OCI-LY1 (cell line): ENCODE results near the gene EXD3.

Experiments
- H2AFZ ChIP-seq: fragments of 200-600 bp; sonication (generic), shearing (Covaris generic); 2 replicates; pipeline ENCODE4 v1.6.0; 2014; ENCODE audit warnings: antibody characterized with exemption, mild to moderate bottlenecking, low read length
- H3F3A ChIP-seq: fragments of 200-600 bp; sonication (generic), shearing (Covaris generic); 2 replicates; pipeline ENCODE4 v1.6.0; 2014; ENCODE audit warnings: mild to moderate bottlenecking, antibody characterized with exemption, low read length, moderate library complexity; ENCODE audit not compliant: insufficient read depth
- H3K27ac ChIP-seq: fragments of 200-600 bp; sonication (generic); 2 replicates; pipeline ENCODE4 v1.5.1; 2014; ENCODE audit warnings: low read length, mixed run types, mild to moderate bottlenecking, low read depth; ENCODE audit not compliant: poor library complexity, severe bottlenecking
- H3K27me3 ChIP-seq: fragments of 200-600 bp; sonication (generic); 2 replicates; pipeline ENCODE4 v1.6.0; 2014; ENCODE audit warnings: antibody characterized with exemption, mild to moderate bottlenecking, low read length, moderate library complexity; ENCODE audit not compliant: insufficient read depth
- H3K36me3 ChIP-seq: fragments of 200-600 bp; sonication (generic); 2 replicates; pipeline ENCODE4 v1.6.1; 2014; ENCODE audit warnings: mild to moderate bottlenecking, antibody characterized with exemption, low read length, moderate library complexity, mixed read lengths; ENCODE audit not compliant: insufficient read depth
- H3K4me1 ChIP-seq: fragments of 200-600 bp; sonication (generic); 2 replicates; pipeline ENCODE4 v1.5.1; 2014; ENCODE audit warnings: mild to moderate bottlenecking, low read length, moderate library complexity; ENCODE audit not compliant: insufficient read depth, severe bottlenecking
- H3K4me2 ChIP-seq: fragments of 200-600 bp; sonication (generic), shearing (Covaris generic); 2 replicates; pipeline ENCODE4 v1.6.1; 2014; ENCODE audit warnings: low read length
- H3K4me3 ChIP-seq: fragments of 200-600 bp; sonication (generic); 2 replicates; pipeline ENCODE4 v1.5.1; 2014; ENCODE audit warnings: low read length, low read depth, mild to moderate bottlenecking, mixed read lengths; ENCODE audit not compliant: poor library complexity, severe bottlenecking
- H3K79me2 ChIP-seq: fragments of 200-600 bp; shearing (Covaris generic); 2 replicates; pipeline ENCODE4 v1.6.1; 2016; ENCODE audit warnings: mixed run types, low read length, mixed read lengths; ENCODE audit not compliant: insufficient read depth
- H3K9ac ChIP-seq: fragments of 200-600 bp; sonication (generic), shearing (Covaris generic); 2 replicates; pipeline ENCODE4 v1.6.1; 2014; ENCODE audit warnings: mild to moderate bottlenecking, low read length, mixed read lengths
- H3K9me2 ChIP-seq: fragments of 200-600 bp; sonication (generic), shearing (Covaris generic); 2 replicates; pipeline ENCODE4 v1.6.1; 2014; ENCODE audit warnings: low read depth, mild to moderate bottlenecking, low read length, mixed read lengths
- H3K9me3 ChIP-seq: fragments of 200-600 bp; shearing (Covaris generic); 2 replicates; pipeline ENCODE4 v1.6.1; 2014; ENCODE audit warnings: low read length, mixed read lengths
- H4K20me1 ChIP-seq: fragments of 200-600 bp; sonication (generic), shearing (Covaris generic); 2 replicates; pipeline ENCODE4 v1.6.0; 2016; ENCODE audit warnings: mild to moderate bottlenecking, low read length; ENCODE audit not compliant: insufficient read depth
- CTCF ChIP-seq: fragments of 200-600 bp; sonication (generic), shearing (Covaris generic); IDR thresholded peaks from 2 replicates; pipeline ENCODE4 v1.5.1; 2017; ENCODE audit warnings: mild to moderate bottlenecking, antibody characterized with exemption, low read length, moderate library complexity, mixed read lengths
- EZH2 ChIP-seq: fragments of 200-600 bp; sonication (generic), shearing (Covaris generic); IDR thresholded peaks from 2 replicates; pipeline ENCODE4 v1.8.0; 2017; ENCODE audit warnings: borderline replicate concordance, mixed run types, mild to moderate bottlenecking, antibody characterized with exemption, low read length, moderate library complexity, mixed read lengths

EXD3 gene

DNA sequence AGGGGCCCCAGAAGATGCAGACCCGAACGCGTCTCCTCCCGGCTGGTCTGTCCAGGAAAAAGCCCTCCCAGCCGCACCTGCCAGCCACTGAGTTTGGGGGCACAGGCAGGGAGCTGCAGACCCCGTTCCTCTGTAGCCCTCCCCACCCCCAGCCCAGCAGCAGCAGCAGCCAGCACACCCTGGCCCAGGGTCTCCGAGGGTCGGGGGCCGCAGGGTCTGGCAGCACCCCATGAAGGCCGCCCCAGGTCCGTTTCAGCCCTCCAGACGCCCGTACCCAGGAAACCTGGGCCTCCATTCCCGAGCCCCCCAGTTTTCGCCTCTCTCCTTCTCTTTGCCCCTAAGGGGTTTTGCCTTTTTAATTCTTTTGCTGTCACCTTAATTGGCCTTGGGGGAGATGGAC is 19.7 kb downstream of the EXD3 start:
- no peak overlapping the region for H3K4me3 ChIP-seq
- no peaks in the 10 kb centered on the region for H3K9me3 ChIP-seq
- H3K9me2 ChIP-seq, result no peaks in the 10 kb centered on the region
- H3K9ac ChIP-seq, result no peak overlapping the region
- no peak for TF ChIP-seq EZH2
- TF ChIP-seq CTCF, result no peak
- no peak overlapping the region for H3K4me2 ChIP-seq
- peaks cover 7% of the 10 kb centered on the region for H3K27me3 ChIP-seq
- no peak overlapping the region for H2AFZ ChIP-seq
- no peaks in the 10 kb centered on the region for H3K79me2 ChIP-seq
- no peaks in the 10 kb centered on the region for H3K4me1 ChIP-seq
- H4K20me1 ChIP-seq, result no peaks in the 10 kb centered on the region
- H3K27ac ChIP-seq, result no peak overlapping the region
- no peaks in the 10 kb centered on the region for H3K36me3 ChIP-seq
- no peaks in the 10 kb centered on the region for H3F3A ChIP-seq

GRCh38 chr9:137402746-137403145 is 20.2 kb downstream of the EXD3 start:
- Histone ChIP-seq H3K4me2 (no peak overlapping the region), H4K20me1 (no peaks in the 10 kb centered on the region), H3K79me2 (no peaks in the 10 kb centered on the region), H3K36me3 (no peaks in the 10 kb centered on the region), H3K9me3 (no peaks in the 10 kb centered on the region), H3F3A (no peaks in the 10 kb centered on the region), H3K27me3 (peaks cover 7% of the 10 kb centered on the region), H3K4me1 (no peaks in the 10 kb centered on the region), H3K27ac (no peak overlapping the region), H3K9ac (no peak overlapping the region), H3K4me3 (no peak overlapping the region), H3K9me2 (no peaks in the 10 kb centered on the region), H2AFZ (no peak overlapping the region)
- no peak for TF ChIP-seq EZH2
- no peak for TF ChIP-seq CTCF

DNA sequence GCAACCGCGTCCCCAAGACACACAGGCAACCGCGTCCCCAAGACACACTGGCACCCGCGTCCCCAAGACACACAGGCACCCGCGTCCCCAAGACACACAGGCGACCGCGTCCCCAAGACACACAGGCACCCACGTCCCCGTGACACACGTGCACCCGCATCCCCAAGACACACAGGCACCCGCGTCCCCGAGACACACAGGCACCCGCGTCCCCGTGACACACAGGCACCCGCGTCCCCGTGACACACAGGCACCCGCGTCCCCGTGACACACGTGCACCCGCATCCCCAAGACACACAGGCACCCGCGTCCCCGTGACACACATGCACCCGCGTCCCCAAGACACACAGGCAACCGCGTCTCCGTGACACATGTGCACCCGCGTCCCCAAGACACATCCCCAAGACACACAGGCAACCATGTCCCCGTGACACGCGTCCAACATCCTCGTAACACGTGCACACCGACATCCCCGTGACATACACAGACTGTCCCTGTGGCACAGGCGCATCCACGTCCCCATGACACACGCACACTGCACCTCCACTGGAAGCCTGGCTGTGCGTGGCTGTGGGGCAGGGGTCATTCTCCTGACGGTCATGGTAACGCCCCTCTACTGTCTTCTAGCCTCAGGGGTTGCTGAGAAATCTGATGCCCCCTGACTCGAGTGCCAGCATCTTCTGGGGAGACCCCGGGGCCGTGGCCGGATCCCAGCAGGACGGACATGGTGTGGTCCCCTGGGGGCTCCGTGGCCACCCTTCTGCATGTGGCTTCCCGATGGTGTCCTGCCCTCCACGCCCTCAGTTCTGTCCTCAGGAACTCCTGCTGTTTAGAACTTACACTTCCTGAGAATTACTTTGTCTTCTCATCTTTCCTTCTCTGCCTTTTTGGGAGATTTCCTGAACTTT is 24.1 kb downstream of the EXD3 start:
- no peak overlapping the region for H2AFZ ChIP-seq
- H3K27me3 ChIP-seq, result no peaks in the 10 kb centered on the region; the same call in 1 of the 2 replicates
- H3K9me2 ChIP-seq, result no peaks in the 10 kb centered on the region
- TF ChIP-seq CTCF, result no peak
- TF ChIP-seq EZH2, result no peak
- no peaks in the 10 kb centered on the region for H4K20me1 ChIP-seq
- no peak overlapping the region for H3K9ac ChIP-seq
- H3K27ac ChIP-seq, result no peak overlapping the region
- no peaks in the 10 kb centered on the region for H3K79me2 ChIP-seq
- H3K4me3 ChIP-seq, result no peak overlapping the region
- H3F3A ChIP-seq, result no peaks in the 10 kb centered on the region
- H3K9me3 ChIP-seq, result no peaks in the 10 kb centered on the region
- H3K36me3 ChIP-seq, result no peaks in the 10 kb centered on the region
- H3K4me2 ChIP-seq, result no peak overlapping the region
- H3K4me1 ChIP-seq, result no peaks in the 10 kb centered on the region
